PC-3 (cell line): ENCODE measurements around the gene WDR75. TPM values are rescaled to one million over a fixed set of nuclear protein-coding genes. Genes with fewer than 3 reads are reported as not detected.

Experiments used
- ATAC-seq: fragments of 200-7000 bp; cut with Tn5 transposase; 2 replicates; pipeline ENCODE4 v1.9.1; 2020; ENCODE audit warnings: mild to moderate bottlenecking, moderate library complexity
- BruUV-seq: library from RNA; stranded (reverse); fragments of 400-500 nt; replicated peaks from 2 replicates; lab custom pipeline; 2021; lab: Mats Ljungman, UMichigan
- CTCF ChIA-PET: fragments of 300-600 bp; sonication (Branson Sonifier 250); formaldehyde crosslinking; loops from one replicate; lab custom pipeline; 2022; ENCODE audit warnings: antibody characterized with exemption; lab: Charles Lee
- POLR2A ChIA-PET: fragments of 300-600 bp; sonication (Branson Sonifier 250); formaldehyde crosslinking; loops from one replicate; lab custom pipeline; 2022; ENCODE audit warnings: antibody characterized with exemption; ENCODE audit not compliant: unreplicated experiment; lab: Charles Lee
- DNase-seq: peaks from one replicate; pipeline ENCODE4 v3.0.0-alpha.2; 2015
- H2AFZ ChIP-seq: fragments of 300-600 bp; sonication (generic); 2 replicates; pipeline ENCODE4 v1.6.0; 2016; ENCODE audit warnings: antibody characterized with exemption, low read length
- H3F3A ChIP-seq: fragments of 300-600 bp; sonication (generic); one replicate; pipeline ENCODE4 v1.6.0; 2017; ENCODE audit warnings: antibody characterized with exemption, low read length, control low read depth, mild to moderate bottlenecking; ENCODE audit not compliant: unreplicated experiment
- H3K27ac ChIP-seq: fragments of 300-600 bp; sonication (generic); 2 replicates; pipeline ENCODE4 v1.5.1; 2016; ENCODE audit warnings: mild to moderate bottlenecking, low read length
- H3K27me3 ChIP-seq: fragments of 300-600 bp; sonication (generic); 2 replicates; pipeline ENCODE4 v1.6.1; 2016; ENCODE audit warnings: low read length, mixed read lengths
- H3K36me3 ChIP-seq: fragments of 300-600 bp; sonication (generic); 2 replicates; pipeline ENCODE4 v1.6.1; 2016; ENCODE audit warnings: low read depth, mixed run types, low read length, mixed read lengths
- H3K4me1 ChIP-seq: fragments of 300-600 bp; sonication (generic); 2 replicates; pipeline ENCODE4 v1.5.1; 2016; ENCODE audit warnings: low read length; ENCODE audit not compliant: insufficient read depth
- H3K4me2 ChIP-seq: fragments of 300-600 bp; sonication (generic); 2 replicates; pipeline ENCODE4 v1.6.0; 2016; ENCODE audit warnings: low read length
- H3K4me3 ChIP-seq: fragments of 300-600 bp; sonication (generic); 2 replicates; pipeline ENCODE4 v1.5.1; 2016; ENCODE audit warnings: mild to moderate bottlenecking, low read length, mixed read lengths
- H3K79me2 ChIP-seq: fragments of 300-600 bp; sonication (generic); 2 replicates; pipeline ENCODE4 v1.6.1; 2017; ENCODE audit warnings: low read length, mixed read lengths
- H3K9ac ChIP-seq: fragments of 300-600 bp; sonication (generic); 2 replicates; pipeline ENCODE4 v1.6.0; 2016; ENCODE audit warnings: mild to moderate bottlenecking, low read length
- H3K9me2 ChIP-seq: fragments of 300-600 bp; sonication (generic); replicated peaks from 2 replicates; pipeline ENCODE4 v1.6.1; 2016; ENCODE audit warnings: mixed run types, low read length, mixed read lengths
- H3K9me3 ChIP-seq: fragments of 300-600 bp; sonication (generic); 2 replicates; pipeline ENCODE4 v1.6.1; 2016; ENCODE audit warnings: low read length, mixed read lengths
- H4K20me1 ChIP-seq: fragments of 300-600 bp; sonication (generic); 2 replicates; pipeline ENCODE4 v1.6.1; 2016; ENCODE audit warnings: low read length, mixed read lengths
- CTCF ChIP-seq: fragments of 300-600 bp; sonication (generic); conservative IDR thresholded peaks from 2 replicates; pipeline ENCODE4 v1.5.1; 2017; ENCODE audit warnings: antibody characterized with exemption, low read depth, mild to moderate bottlenecking, low read length
- EZH2 ChIP-seq: fragments of 300-600 bp; sonication (generic); IDR thresholded peaks from one replicate; pipeline ENCODE4 v1.6.1; 2017; ENCODE audit warnings: antibody characterized with exemption, mild to moderate bottlenecking, low read length; ENCODE audit not compliant: unreplicated experiment
- EZH2phosphoT487 ChIP-seq: fragments of 300-600 bp; sonication (generic); IDR thresholded peaks from 2 replicates; pipeline ENCODE4 v1.6.1; 2018; ENCODE audit warnings: mild to moderate bottlenecking, antibody characterized with exemption, low read length, borderline replicate concordance
- intact Hi-C: fragments of 100-400 bp; cut with micrococcal nuclease; formaldehyde crosslinking; loops from 2 replicates; pipeline ENCODE4 v1.9.0; 2023
- total RNA-seq: library from RNA; depleted of rRNA; stranded (reverse); fragments of >200 nt; gene quantifications from 2 replicates; pipeline ENCODE4 v1.2.3, GENCODE V29; 2014

WDR75 gene
- total RNA-seq, 1 experiment from 2014 or later: 62.5 TPM

- H3K9ac ChIP-seq: no peak overlapping the region
- CTCF ChIA-PET: no interaction called here
- H2AFZ ChIP-seq: no peak overlapping the region
- ATAC-seq: no peak
- DNase-seq: no peak
- no peaks in the 10 kb centered on the region for H4K20me1 ChIP-seq
- no peaks in the 10 kb centered on the region for H3F3A ChIP-seq
- POLR2A ChIA-PET: no interaction called here
- no peak for TF ChIP-seq CTCF
- TF ChIP-seq EZH2: no peak
- no peak for TF ChIP-seq EZH2phosphoT487
- no peaks in the 10 kb centered on the region for H3K79me2 ChIP-seq
- no peaks in the 10 kb centered on the region for H3K9me2 ChIP-seq
- H3K36me3 ChIP-seq: no peaks in the 10 kb centered on the region
- H3K4me1 ChIP-seq: no peaks in the 10 kb centered on the region
- BruUV-seq: no TSS peak
- no peak overlapping the region for H3K27ac ChIP-seq
- no peaks in the 10 kb centered on the region for H3K27me3 ChIP-seq
- H3K9me3 ChIP-seq: no peaks in the 10 kb centered on the region
- no peak overlapping the region for H3K4me2 ChIP-seq
- no peak overlapping the region for H3K4me3 ChIP-seq
- intact Hi-C loops: no loop called here
Measured at GRCh38 chr2:189488008-189488310, 46.7 kb downstream of the WDR75 start.

- Histone ChIP-seq H3K4me2 (no peak overlapping the region), H3K9ac (no peak overlapping the region), H4K20me1 (no peaks in the 10 kb centered on the region), H3K36me3 (no peaks in the 10 kb centered on the region), H3K9me3 (no peaks in the 10 kb centered on the region), H3K27me3 (no peaks in the 10 kb centered on the region), H3K4me3 (no peak overlapping the region), H3K9me2 (no peaks in the 10 kb centered on the region), H3F3A (no peaks in the 10 kb centered on the region), H3K79me2 (no peaks in the 10 kb centered on the region), H2AFZ (no peak overlapping the region), H3K27ac (no peak overlapping the region), H3K4me1 (no peaks in the 10 kb centered on the region)
- ChIA-PET CTCF (no interaction called here), POLR2A (no interaction called here)
- DNase-seq (peak; percentile 40), ATAC-seq (no peak)
- no peak for TF ChIP-seq EZH2phosphoT487
- no peak for TF ChIP-seq CTCF
- TF ChIP-seq EZH2: no peak
- intact Hi-C loops: no loop called here
- BruUV-seq: no TSS peak
Measured at GRCh38 chr2:189492451-189492850, 51.2 kb downstream of the WDR75 start.

GRCh38 chr2:189498205-189498604 lies 56.9 kb downstream of the WDR75 start:
- CTCF ChIA-PET: no interaction called here
- no peaks in the 10 kb centered on the region for H4K20me1 ChIP-seq
- no peak overlapping the region for H3K4me3 ChIP-seq
- DNase-seq: no peak
- H3K9me2 ChIP-seq: no peaks in the 10 kb centered on the region
- TF ChIP-seq CTCF: peak; percentile 18; the same call in 1 of the 2 replicates
- no peak for TF ChIP-seq EZH2phosphoT487
- intact Hi-C loops: no loop called here
- H2AFZ ChIP-seq: no peak overlapping the region
- H3K4me2 ChIP-seq: no peak overlapping the region
- no peaks in the 10 kb centered on the region for H3K4me1 ChIP-seq
- no peaks in the 10 kb centered on the region for H3K27me3 ChIP-seq
- H3K36me3 ChIP-seq: no peaks in the 10 kb centered on the region
- H3F3A ChIP-seq: no peaks in the 10 kb centered on the region
- BruUV-seq: no TSS peak
- H3K9ac ChIP-seq: no peak overlapping the region
- no peaks in the 10 kb centered on the region for H3K79me2 ChIP-seq
- no peaks in the 10 kb centered on the region for H3K9me3 ChIP-seq
- ATAC-seq: no peak; the same call in 1 of the 2 replicates
- POLR2A ChIA-PET: no interaction called here
- no peak overlapping the region for H3K27ac ChIP-seq
